Neural progenitor cell (in vitro differentiated cells): Measurements from ENCODE around the gene KDELR1.

ENCODE experiments used
- CTCF ChIP-seq: fragments of 200-600 bp; sonication (generic); IDR thresholded peaks from 2 replicates; pipeline ENCODE4 v1.5.1; 2017; ENCODE audit warnings: antibody characterized with exemption, mild to moderate bottlenecking
- EZH2 ChIP-seq: fragments of 200-600 bp; sonication (generic); IDR thresholded peaks from 2 replicates; pipeline ENCODE4 v1.6.1; 2017; ENCODE audit warnings: antibody characterized with exemption, mild to moderate bottlenecking, moderate library complexity
- EZH2phosphoT487 ChIP-seq: fragments of 200-600 bp; sonication (generic); IDR thresholded peaks from 2 replicates; pipeline ENCODE4 v1.6.1; 2017; ENCODE audit warnings: antibody characterized with exemption

GRCh38 chr19:48370955-48371354 is 20.4 kb downstream of the KDELR1 start:
- TF ChIP-seq CTCF: no peak
- TF ChIP-seq EZH2: no peak
- no peak for TF ChIP-seq EZH2phosphoT487
